Measurements from ENCODE around the gene LRRC8C. TPM values are rescaled to one million over a fixed set of nuclear protein-coding genes. Genes with fewer than 3 reads are reported as not detected.

Gene LRRC8C
- total and polyA plus RNA-seq, 10 of the 15 experiments (the other 5 are each of a cell fraction or from before 2014, with no cell fraction given), result 2.3 to 16.3 (median 10.8) TPM

DNA sequence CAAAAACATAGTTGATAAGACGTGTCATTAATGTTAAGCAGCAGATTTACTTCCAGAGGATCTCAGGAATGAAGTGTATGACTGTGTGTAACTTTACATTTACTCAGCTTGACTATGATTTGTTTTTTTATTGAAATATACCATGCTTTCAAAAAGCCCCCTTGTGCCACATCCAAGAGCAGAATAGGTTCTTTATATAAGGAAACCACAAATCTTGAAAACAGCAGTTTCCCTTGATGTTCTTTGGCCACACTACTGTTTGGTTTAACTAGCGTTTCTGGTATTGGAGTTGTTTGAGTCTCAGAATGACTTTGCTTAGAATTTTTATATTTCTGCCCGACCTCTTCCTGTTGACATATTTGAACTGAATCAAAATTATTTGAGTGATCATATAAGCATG lies 25.0 kb downstream of the LRRC8C start (continued):
- TF ChIP-seq PRDM15 (CRISPR knock-in tag; IDR thresholded peaks at IDR 0.05) (no peak), NFXL1 (IDR thresholded peaks at IDR 0.05; ENCODE audit: borderline replicate concordance) (no peak), BCL11A (IDR thresholded peaks at IDR 0.05; ENCODE audit: low read depth, low read length) (peak; percentile 68; the same call in 1 of the 2 replicates), MYB (IDR thresholded peaks at IDR 0.05; ENCODE audit: borderline replicate concordance, low read depth, low read length) (no peak), GATAD2B (conservative IDR thresholded peaks at IDR 0.05; ENCODE audit: low read depth) (no peak), ZNF622 (IDR thresholded peaks at IDR 0.05) (no peak), SRF (IDR thresholded peaks at IDR 0.05; ENCODE audit: low read depth in 2 of 2, low read length in 2 of 2) (no peak), ZBTB33 (IDR thresholded peaks at IDR 0.05) (no peak), EZH2 (IDR thresholded peaks at IDR 0.05; ENCODE audit: borderline replicate concordance, control insufficient read depth, low read depth, low read length) (no peak), YY1 (IDR thresholded peaks at IDR 0.05; ENCODE audit: low read depth, low read length) (no peak), HDAC2 (IDR thresholded peaks at IDR 0.05) (no peak), ZNF274 (IDR thresholded peaks at IDR 0.05; ENCODE audit: insufficient read depth, insufficient read length) (no peak), RBBP5 (conservative IDR thresholded peaks at IDR 0.05) (no peak), CBFB (IDR thresholded peaks at IDR 0.05; ENCODE audit: low read depth) (peak; percentile 75), STAT3 (IDR thresholded peaks at IDR 0.05; ENCODE audit: low read depth, low read length) (no peak), SIN3A (IDR thresholded peaks at IDR 0.05; ENCODE audit: low read depth, low read length) (no peak), FOS (IDR thresholded peaks at IDR 0.05; ENCODE audit: borderline replicate concordance, extremely low read depth, insufficient read length) (no peak), NFYA (IDR thresholded peaks at IDR 0.05; ENCODE audit: borderline replicate concordance, low read depth, low read length) (no peak), CBX5 (IDR thresholded peaks at IDR 0.05; ENCODE audit: low read depth) (0 out of 2 replicates have a peak, but pooled peaks have one; percentile 45), NR2C1 (IDR thresholded peaks at IDR 0.05) (no peak), BCL3 (IDR thresholded peaks at IDR 0.05; ENCODE audit: borderline replicate concordance, insufficient read depth, low read depth, low read length, poor library complexity, severe bottlenecking) (no peak), YBX1 (IDR thresholded peaks at IDR 0.05) (no peak), DPF2 (IDR thresholded peaks at IDR 0.05) (peak; percentile 36; the same call in 1 of the 2 replicates), CREM (IDR thresholded peaks at IDR 0.05; ENCODE audit: low read depth) (peak; percentile 26; the same call in 1 of the 2 replicates), SREBF1 (IDR thresholded peaks at IDR 0.05; ENCODE audit: low read length) (no peak), IKZF1 (conservative IDR thresholded peaks at IDR 0.05) (peak; percentile 58), ZNF24 (IDR thresholded peaks at IDR 0.05) (0 out of 2 replicates have a peak, but pooled peaks have one; percentile 28)
- TF ChIP-seq, protein P1, sequence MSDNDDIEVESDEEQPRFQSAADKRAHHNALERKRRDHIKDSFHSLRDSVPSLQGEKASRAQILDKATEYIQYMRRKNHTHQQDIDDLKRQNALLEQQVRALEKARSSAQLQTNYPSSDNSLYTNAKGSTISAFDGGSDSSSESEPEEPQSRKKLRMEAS (IDR thresholded peaks at IDR 0.05; ENCODE audit: low read depth, low read length), result no peak
